Caki2 (cell line): ENCODE results near the gene CFTR. TPM values are rescaled to one million over a fixed set of nuclear protein-coding genes. Genes with fewer than 3 reads are reported as not detected.

Experiments
- DNase-seq: peaks from one replicate; pipeline ENCODE4 v3.0.0-alpha.2; 2015; ENCODE audit warnings: low read depth
- in situ Hi-C: cut with HindIII; loops from 2 replicates; pipeline ENCODE4 v1.10.0; 2016; ENCODE audit warnings: low sequenced_read_pairs, low pct_unique_long_range_greater_than_20kb, mixed read lengths
- total RNA-seq: library from RNA; depleted of rRNA; stranded (reverse); fragments of >200 nt; shearing (Covaris generic); gene quantifications from 2 replicates; pipeline ENCODE4 v1.2.3, GENCODE V29; 2014; ENCODE audit warnings: low replicate concordance

The CFTR gene
- total RNA-seq, 1 experiment from 2014 or later, result not detected

DNA sequence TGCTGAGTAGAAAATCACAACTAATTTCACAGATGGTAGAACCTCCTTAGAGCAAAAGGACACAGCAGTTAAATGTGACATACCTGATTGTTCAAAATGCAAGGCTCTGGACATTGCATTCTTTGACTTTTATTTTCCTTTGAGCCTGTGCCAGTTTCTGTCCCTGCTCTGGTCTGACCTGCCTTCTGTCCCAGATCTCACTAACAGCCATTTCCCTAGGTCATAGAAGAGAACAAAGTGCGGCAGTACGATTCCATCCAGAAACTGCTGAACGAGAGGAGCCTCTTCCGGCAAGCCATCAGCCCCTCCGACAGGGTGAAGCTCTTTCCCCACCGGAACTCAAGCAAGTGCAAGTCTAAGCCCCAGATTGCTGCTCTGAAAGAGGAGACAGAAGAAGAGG lies 186.9 kb downstream of the CFTR start:
- in situ Hi-C loops, result no loop called here

GRCh38 chr7:117667456-117667855 lies 187.6 kb downstream of the CFTR start:
- in situ Hi-C loops, result no loop called here
- no peak for DNase-seq

More for the DNA sequence above, 186.9 kb downstream of the CFTR start:
- DNase-seq, result no peak

DNA sequence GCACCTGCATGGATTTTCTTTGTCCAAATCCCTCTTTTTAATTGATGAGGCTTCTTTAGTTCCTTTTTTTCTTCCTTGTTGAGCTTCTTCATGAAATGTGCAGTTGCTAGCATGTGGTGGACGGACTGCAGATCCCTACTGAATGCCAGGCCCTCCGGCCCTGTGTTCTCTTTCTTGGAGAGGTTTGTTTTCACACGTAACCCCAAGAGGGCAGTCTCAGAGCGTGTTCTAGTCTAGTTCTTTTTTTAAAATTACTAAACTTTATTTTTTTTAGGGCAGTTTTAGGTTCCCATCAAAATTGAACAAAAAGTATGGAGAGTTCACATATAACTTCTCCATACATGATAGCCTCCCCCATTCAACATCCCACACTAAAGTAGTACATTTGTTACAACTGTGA lies 190.0 kb downstream of the CFTR start:
- no peak for DNase-seq
- in situ Hi-C loops, result no loop called here

DNA sequence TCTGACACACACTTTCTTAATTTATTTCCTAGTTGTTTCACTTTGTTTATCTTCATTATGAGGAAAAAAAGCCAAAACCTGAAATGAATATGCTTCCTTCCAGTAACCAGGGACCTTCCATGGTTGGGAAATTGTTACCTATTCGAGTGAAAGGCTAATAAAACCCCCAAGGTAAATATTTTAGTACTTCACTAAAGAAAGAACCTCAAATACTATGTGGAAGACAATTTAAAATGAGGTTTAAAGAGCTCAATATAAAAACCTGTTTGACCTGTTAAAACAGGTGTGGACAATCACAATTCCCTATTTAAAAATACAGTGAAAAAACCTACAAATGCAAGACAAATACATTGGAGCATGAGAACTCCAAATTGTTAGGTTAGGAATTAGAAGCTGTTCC lies 192.6 kb downstream of the CFTR start:
- in situ Hi-C loops, result no loop called here
- DNase-seq, result no peak

- no peak for DNase-seq
- in situ Hi-C loops, result no loop called here
Measured at GRCh38 chr7:117673367-117673766, 193.5 kb downstream of the CFTR start.

DNA sequence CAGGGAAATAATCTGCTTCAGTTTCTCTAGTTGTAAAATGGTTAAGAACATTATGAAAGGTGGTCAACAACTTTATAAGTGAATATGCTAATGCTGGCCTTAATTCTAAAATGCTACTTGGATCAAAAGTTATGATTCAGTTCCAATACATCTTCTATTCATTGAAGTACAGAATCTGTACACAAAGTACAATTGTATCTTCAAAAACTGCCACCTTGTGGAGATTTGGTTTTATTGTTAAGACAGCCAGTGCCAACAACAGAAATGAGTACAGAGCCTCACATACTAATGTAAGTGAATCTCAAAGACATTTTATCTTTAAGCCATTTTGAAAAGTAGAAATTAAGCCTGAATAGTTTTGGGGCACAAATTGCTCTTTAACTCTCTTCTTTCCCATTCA lies 194.0 kb downstream of the CFTR start:
- in situ Hi-C loops, result no loop called here
- DNase-seq, result no peak

GRCh38 chr7:117674617-117675016 lies 194.8 kb downstream of the CFTR start:
- no peak for DNase-seq
- in situ Hi-C loops, result no loop called here

DNA sequence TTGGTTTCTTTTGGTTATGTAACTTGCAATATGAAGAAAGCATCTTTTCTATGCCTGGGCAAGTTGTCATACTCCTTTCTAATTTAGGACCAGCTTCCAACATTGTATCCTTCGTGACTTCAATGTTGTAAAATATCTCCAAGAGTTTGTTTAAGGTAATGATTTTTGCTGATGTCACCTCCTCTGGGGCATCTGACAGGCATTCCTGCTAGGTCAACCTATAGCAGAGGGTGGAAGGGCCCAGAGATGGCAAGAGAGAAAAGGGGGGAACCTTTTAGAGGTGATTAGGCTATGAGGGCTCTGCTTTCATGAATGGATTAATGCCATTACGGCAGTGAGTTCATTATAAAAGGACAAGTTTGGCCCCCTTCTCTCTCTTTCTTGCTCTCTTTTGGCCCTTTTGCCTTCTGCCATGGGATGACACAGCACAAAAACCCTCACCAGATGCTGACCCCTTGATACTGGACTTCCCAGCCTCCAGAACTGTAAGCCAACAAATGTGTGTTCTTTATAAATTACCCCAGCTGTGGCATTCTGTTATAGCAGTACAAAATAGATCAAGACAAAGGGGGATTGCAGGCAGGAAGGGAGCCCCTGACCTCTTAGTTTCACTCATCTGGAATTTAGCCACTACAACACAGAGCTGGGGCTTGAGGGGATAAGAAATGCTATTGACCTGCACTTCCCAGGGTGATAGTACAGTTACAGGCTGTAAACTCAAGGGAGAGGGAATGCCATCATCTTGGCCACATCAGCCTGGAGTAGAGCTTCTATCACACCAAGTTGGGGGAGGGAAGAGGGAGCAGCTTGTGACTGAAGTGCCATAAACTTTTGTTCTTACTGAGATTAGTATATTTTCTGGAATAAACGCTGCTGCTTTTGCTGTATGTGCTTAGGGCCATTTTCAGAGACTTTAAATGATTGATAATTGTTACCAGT lies 195.9 kb downstream of the CFTR start:
- in situ Hi-C loops, result no loop called here
- DNase-seq, result no peak

DNA sequence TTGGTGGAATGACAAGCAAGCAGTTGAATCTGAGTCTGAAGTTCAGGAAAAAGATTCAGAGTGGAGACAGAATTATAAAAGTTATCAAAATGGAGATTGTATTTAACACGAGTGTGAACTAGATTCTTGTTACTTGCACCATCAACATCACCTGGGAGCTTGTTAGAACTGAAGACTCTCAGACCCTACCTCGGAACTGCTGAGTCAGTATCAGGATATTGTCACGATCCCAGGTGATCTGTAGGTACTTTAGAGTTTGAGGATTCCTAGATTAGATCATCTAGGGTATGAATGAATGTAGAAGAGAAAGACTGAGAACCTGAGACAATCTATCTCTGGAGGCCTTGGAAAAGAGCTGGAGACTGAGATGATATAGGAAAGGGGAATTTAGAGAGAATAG lies 199.3 kb downstream of the CFTR start:
- no peak for DNase-seq
- in situ Hi-C loops, result no loop called here

DNA sequence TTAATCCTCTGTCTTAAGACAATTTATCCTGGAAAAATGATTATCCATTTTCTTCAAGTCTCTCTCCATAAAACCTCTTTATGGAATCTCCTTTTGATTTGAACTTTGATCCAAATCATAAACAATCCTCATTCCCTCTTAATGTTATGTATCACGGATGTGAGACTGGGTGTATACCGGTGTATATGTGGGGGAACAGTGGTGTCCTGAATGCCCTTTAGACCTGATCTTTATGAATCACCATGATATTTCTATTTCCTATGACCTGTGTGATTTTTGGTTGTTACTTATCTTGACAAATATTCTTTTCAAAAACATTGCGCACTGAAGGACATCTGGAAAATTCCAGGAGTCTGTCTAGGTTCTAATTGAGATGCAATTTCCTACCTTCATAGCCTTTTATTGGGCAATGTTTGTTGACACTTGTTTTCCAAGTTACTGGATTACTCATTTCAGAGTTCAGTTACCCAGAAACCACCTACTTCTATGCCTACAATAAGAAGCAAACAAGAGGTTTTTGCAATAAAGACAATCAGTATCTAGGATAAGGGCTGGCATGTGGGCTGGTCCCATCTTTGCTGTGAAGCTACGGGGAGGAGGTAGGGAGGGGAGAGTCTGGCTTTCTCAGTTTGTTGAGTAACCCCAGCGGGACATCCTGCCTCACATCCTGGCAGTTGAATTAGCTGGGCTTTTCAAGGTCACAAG lies 203.0 kb downstream of the CFTR start:
- in situ Hi-C loops, result no loop called here
- DNase-seq, result no peak

GRCh38 chr7:117683430-117684175 lies 203.8 kb downstream of the CFTR start:
- in situ Hi-C loops, result no loop called here

DNA sequence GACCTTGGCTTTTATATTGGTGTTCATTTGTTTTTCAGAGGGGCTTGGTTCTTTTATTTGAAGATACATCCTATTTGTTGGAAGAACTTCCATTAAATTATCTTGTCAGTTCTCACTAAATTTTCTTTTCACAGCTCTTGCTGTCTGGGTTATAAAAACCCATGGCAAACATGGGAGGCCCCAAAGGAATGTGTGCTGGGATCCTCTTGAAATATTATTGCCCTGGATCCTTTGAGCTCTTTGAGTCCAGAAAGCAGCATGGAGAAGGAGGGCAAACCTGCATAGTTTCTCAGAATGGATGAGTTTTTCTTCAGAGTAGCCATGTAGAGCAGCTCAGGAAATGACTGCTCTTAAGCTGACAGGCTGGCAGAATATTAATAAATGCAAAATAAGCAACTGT lies 206.0 kb downstream of the CFTR start:
- in situ Hi-C loops, result no loop called here
- no peak for DNase-seq

More at GRCh38 chr7:117683430-117684175, 203.8 kb downstream of the CFTR start:
- DNase-seq, result no peak

GRCh38 chr7:117686311-117686935 lies 206.6 kb downstream of the CFTR start:
- in situ Hi-C loops, result no loop called here
- DNase-seq, result no peak

GRCh38 chr7:117688126-117688525 lies 208.3 kb downstream of the CFTR start:
- in situ Hi-C loops, result no loop called here
- DNase-seq, result no peak

GRCh38 chr7:117689406-117689805 lies 209.6 kb downstream of the CFTR start:
- no peak for DNase-seq

GRCh38 chr7:117690147-117690546 lies 210.3 kb downstream of the CFTR start:
- in situ Hi-C loops, result no loop called here
- DNase-seq, result no peak

More at GRCh38 chr7:117689406-117689805, 209.6 kb downstream of the CFTR start:
- in situ Hi-C loops, result no loop called here

- no peak for DNase-seq
- in situ Hi-C loops, result no loop called here
Measured at GRCh38 chr7:117692338-117692737, 212.5 kb downstream of the CFTR start.

DNA sequence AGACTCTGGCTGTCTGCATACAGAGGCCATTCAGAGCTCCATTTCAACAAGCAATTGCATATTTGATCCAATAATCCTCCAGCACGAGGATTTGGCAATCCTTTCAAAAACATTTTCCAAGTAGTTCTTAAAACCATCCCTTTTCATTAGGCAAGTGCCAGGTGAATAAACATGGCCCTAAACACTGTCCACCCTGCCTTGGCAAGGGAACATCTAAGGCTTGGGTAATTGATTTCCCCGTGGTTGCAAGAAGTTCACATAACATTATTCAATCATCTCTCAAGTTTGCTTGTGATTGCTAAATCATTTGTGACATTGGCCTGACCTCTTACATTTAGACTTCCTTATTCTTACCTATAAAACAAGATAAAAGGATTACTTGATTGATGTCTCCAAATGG lies 218.2 kb downstream of the CFTR start:
- no peak for DNase-seq
- in situ Hi-C loops, result no loop called here
